ENCODE data around the gene HOXC5.

DNA sequence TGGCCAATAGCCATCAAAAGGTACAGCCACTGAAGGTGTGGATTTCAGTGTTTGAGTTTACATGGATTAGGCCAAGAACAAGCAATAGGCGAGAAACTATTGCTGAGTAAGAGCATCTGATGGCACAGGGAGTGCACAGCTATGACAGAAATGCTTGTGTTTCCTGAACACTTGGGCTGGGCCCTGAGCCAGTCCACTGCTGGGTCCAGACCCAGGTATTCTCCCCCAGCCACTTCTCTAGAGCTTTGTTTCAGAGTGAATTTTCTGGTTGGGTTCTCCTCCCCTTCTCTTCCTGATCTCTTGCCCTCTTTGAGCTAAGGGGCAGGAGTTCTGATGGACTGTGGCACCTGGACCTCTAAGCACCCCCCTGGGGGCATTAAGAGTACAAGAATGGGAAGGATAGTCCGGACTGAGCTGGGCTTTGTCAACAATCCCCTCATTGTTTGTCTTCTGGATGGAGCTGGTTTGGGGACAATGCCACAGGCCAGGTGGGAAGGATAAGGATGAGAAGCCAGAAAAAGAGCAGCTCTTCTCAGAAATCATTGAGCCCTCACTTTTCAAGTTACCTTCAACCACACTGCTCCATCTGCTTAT is 8.3 kb downstream of the HOXC5 start:
- TF ChIP-seq CTCF (IDR thresholded peaks at IDR 0.05) (no peak), EZH2 (IDR thresholded peaks at IDR 0.05; ENCODE audit: borderline replicate concordance, insufficient read depth, low read depth, low read length, poor library complexity, severe bottlenecking) (no peak)
